ENCODE measurements around the gene TRMT112.

GRCh38 chr11:64349404-64349803, 32.0 kb upstream of the TRMT112 start:
- TF ChIP-seq, protein P1, sequence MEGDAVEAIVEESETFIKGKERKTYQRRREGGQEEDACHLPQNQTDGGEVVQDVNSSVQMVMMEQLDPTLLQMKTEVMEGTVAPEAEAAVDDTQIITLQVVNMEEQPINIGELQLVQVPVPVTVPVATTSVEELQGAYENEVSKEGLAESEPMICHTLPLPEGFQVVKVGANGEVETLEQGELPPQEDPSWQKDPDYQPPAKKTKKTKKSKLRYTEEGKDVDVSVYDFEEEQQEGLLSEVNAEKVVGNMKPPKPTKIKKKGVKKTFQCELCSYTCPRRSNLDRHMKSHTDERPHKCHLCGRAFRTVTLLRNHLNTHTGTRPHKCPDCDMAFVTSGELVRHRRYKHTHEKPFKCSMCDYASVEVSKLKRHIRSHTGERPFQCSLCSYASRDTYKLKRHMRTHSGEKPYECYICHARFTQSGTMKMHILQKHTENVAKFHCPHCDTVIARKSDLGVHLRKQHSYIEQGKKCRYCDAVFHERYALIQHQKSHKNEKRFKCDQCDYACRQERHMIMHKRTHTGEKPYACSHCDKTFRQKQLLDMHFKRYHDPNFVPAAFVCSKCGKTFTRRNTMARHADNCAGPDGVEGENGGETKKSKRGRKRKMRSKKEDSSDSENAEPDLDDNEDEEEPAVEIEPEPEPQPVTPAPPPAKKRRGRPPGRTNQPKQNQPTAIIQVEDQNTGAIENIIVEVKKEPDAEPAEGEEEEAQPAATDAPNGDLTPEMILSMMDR (IDR thresholded peaks at IDR 0.05; ENCODE audit: low read length): no peak
- TF ChIP-seq EZH2phosphoT487 (IDR thresholded peaks at IDR 0.05; ENCODE audit: low read length): no peak
